ENCODE measurements around the gene DLGAP1. TPM values are rescaled to one million over a fixed set of nuclear protein-coding genes. Genes with fewer than 3 reads are reported as not detected.

The DLGAP1 gene
- total and polyA plus RNA-seq, 10 of the 15 experiments (the other 5 are each of a cell fraction or from before 2014, with no cell fraction given), result 0.23 to 27.6 (median 1.9) TPM

- no peak for TF ChIP-seq EED (IDR thresholded peaks at IDR 0.05; ENCODE audit: low read depth)
- TF ChIP-seq CUX1 (IDR thresholded peaks at IDR 0.05; ENCODE audit: insufficient replicate concordance, low read depth, low read length), result peak; percentile 59
- no peak for TF ChIP-seq BCLAF1 (IDR thresholded peaks at IDR 0.05)
- TF ChIP-seq ZNF24 (IDR thresholded peaks at IDR 0.05), result no peak
- TF ChIP-seq ASH2L (IDR thresholded peaks at IDR 0.05; ENCODE audit: borderline replicate concordance, low read depth), result no peak
- no peak for TF ChIP-seq CBFB (IDR thresholded peaks at IDR 0.05; ENCODE audit: low read depth)
- no peak for TF ChIP-seq SMAD1 (IDR thresholded peaks at IDR 0.05; ENCODE audit: low read depth, partially characterized antibody)
- no peak for TF ChIP-seq PRDM15 (CRISPR knock-in tag; IDR thresholded peaks at IDR 0.05)
- peak; percentile 69; the same call in 1 of the 2 replicates for TF ChIP-seq CHD2 (IDR thresholded peaks at IDR 0.05; ENCODE audit: borderline replicate concordance, low read depth, low read length)
- peak; percentile 73 for TF ChIP-seq SKIL (IDR thresholded peaks at IDR 0.05; ENCODE audit: low read depth, poor library complexity, severe bottlenecking)
- no peak for TF ChIP-seq CBX3 (IDR thresholded peaks at IDR 0.05; ENCODE audit: borderline replicate concordance, low read depth)
- TF ChIP-seq GABPA (IDR thresholded peaks at IDR 0.05; ENCODE audit: low read depth), result no peak
- TF ChIP-seq KLF5 (IDR thresholded peaks at IDR 0.05; ENCODE audit: partially characterized antibody), result no peak
Measured at GRCh38 chr18:4391859-4392258, 63.2 kb downstream of the DLGAP1 start (continued).
